Tibial artery (tissue), 4 donors: ENCODE results near the gene SYNDIG1L.

Source experiments
- DNase-seq, 2 donors: peaks; one replicate each; pipeline ENCODE4 v3.0.0-alpha.2; 2019
- H3K27ac ChIP-seq, 2 donors: fragments of 200-600 bp; sonication (generic) in 1 of 2; 1 replicate in 1 of 2; 2 replicates in 1 of 2; pipeline ENCODE4 v1.5.1; 2018 to 2019; ENCODE audit warnings: mild to moderate bottlenecking in 1 of 2
- H3K27me3 ChIP-seq, 2 donors: fragments of 200-600 bp; sonication (generic) in 1 of 2; one replicate each; pipeline versions ENCODE4 v1.5.1 to v1.6.0; 2016 to 2019
- H3K36me3 ChIP-seq, 3 donors: fragments of 200-600 bp; sonication (generic) in 2 of 3; one replicate each; pipeline ENCODE4 v1.5.1; 2016 to 2019; ENCODE audit warnings: mild to moderate bottlenecking in 2 of 3
- H3K4me1 ChIP-seq, 4 donors: fragments of 200-600 bp; sonication (generic) in 2 of 4; 1 replicate in 3 of 4; 2 replicates in 1 of 4; pipeline ENCODE4 v1.5.1; 2016 to 2019
- H3K4me3 ChIP-seq, 2 donors: fragments of 200-600 bp; sonication (generic) in 1 of 2; 1 replicate in 1 of 2; 2 replicates in 1 of 2; pipeline ENCODE4 v1.5.1; 2018 to 2019; ENCODE audit warnings: mild to moderate bottlenecking in 2 of 2
- H3K9me3 ChIP-seq, 3 donors: fragments of 200-600 bp; sonication (generic) in 1 of 3; one replicate each; pipeline ENCODE4 v1.5.1; 2016 to 2019
- CTCF ChIP-seq, 2 experiments: fragments of 200-600 bp in 1 of 2; fragments of 450-650 bp in 1 of 2; IDR thresholded peaks; one replicate each; pipeline ENCODE4 v1.5.1; 2017 to 2019; ENCODE audit warnings: antibody characterized with exemption in 2 of 2, mild to moderate bottlenecking in 1 of 2, moderate library complexity in 1 of 2
- intact Hi-C: fragments of 100-400 bp; cut with DNase I; formaldehyde crosslinking; loops from one replicate; pipeline ENCODE4 v1.15.0; 2023; ENCODE audit warnings: low total_unique reads

The SYNDIG1L gene

GRCh38 chr14:74408870-74409269, 17.1 kb downstream of the SYNDIG1L start:
- DNase-seq = no peak
- H3K27ac ChIP-seq = no peak overlapping the region
- no peak overlapping the region for H3K4me3 ChIP-seq
- no peaks in the 10 kb centered on the region for H3K36me3 ChIP-seq
- H3K4me1 ChIP-seq = no peaks in the 10 kb centered on the region
- intact Hi-C loops = no loop called here
- H3K27me3 ChIP-seq = peaks cover 0 to 66% of the 10 kb centered on the region in 2 donors
- no peak for TF ChIP-seq CTCF (IDR thresholded peaks at IDR 0.05)
- H3K9me3 ChIP-seq = no peaks in the 10 kb centered on the region

DNA sequence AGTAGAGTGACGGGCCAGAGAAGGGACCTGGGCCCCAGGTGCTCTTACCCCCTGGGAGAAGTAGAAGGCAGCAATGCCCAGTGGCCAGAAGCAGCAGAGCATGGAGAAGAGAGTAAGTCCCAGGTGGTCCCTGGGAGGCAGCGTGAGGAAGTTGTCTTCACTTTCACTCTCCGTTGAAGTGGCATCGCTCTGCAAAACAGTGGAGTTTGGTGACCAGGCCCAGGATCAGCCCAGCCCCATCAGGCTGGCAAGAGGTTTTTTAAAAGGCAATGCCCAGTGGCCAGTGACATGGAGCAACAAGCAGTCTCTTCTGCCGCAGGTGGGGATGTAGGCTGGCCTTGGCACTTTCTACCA, 18.2 kb downstream of the SYNDIG1L start:
- intact Hi-C loops = no loop called here

GRCh38 chr14:74407021-74407800, 18.8 kb downstream of the SYNDIG1L start:
- peak in 1 of 2 donors; percentile 42 for DNase-seq
- peaks cover 0 to 73% of the 10 kb centered on the region in 2 donors for H3K27me3 ChIP-seq

More for the DNA sequence above, 18.2 kb downstream of the SYNDIG1L start:
- Histone ChIP-seq H3K27me3 (peaks cover 0 to 73% of the 10 kb centered on the region in 2 donors), H3K36me3 (no peaks in the 10 kb centered on the region), H3K4me3 (no peak overlapping the region), H3K9me3 (no peaks in the 10 kb centered on the region), H3K4me1 (no peaks in the 10 kb centered on the region), H3K27ac (no peak overlapping the region)
- DNase-seq = no peak
- no peak for TF ChIP-seq CTCF (IDR thresholded peaks at IDR 0.05)

DNA sequence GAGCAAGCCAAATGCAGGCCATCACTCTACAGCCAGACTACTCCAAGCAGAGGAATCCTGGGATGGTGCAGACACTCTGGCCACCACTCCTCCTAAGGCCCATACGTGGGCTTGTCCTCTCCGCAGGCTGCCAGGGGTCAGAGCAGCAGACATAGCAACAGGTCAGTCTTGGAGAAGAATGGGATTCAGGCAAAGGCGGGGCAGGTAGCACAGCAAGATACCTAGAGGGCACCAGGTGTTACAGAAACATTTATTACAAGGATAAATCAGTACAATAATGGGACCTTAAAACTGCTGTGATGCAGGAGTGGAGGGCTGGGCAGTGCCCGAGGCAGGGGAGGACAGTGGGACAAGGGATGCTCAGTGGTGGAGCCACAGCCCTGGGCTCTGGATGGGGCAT, 20.3 kb downstream of the SYNDIG1L start:
- Histone ChIP-seq H3K27ac (no peak overlapping the region), H3K9me3 (no peaks in the 10 kb centered on the region), H3K36me3 (no peaks in the 10 kb centered on the region), H3K27me3 (peaks cover 0 to 65% of the 10 kb centered on the region in 2 donors), H3K4me3 (no peak overlapping the region), H3K4me1 (peaks cover 0 to 15% (median 10%) of the 10 kb centered on the region in 4 donors)
- DNase-seq = peak in 1 of 2 donors; percentile 60
- no peak for TF ChIP-seq CTCF (IDR thresholded peaks at IDR 0.05)
- intact Hi-C loops = no loop called here

More at GRCh38 chr14:74407021-74407800, 18.8 kb downstream of the SYNDIG1L start:
- Histone ChIP-seq H3K4me3 (no peak overlapping the region), H3K27ac (no peak overlapping the region), H3K9me3 (no peaks in the 10 kb centered on the region), H3K4me1 (peaks cover 0 to 2% (median 0%) of the 10 kb centered on the region in 4 donors), H3K36me3 (no peaks in the 10 kb centered on the region)
- intact Hi-C loops = no loop called here
- no peak for TF ChIP-seq CTCF (IDR thresholded peaks at IDR 0.05)

- intact Hi-C loops = no loop called here
- Histone ChIP-seq H3K27ac (no peak overlapping the region), H3K4me1 (peaks cover 0 to 15% (median 10%) of the 10 kb centered on the region in 4 donors), H3K27me3 (peaks cover 0 to 52% of the 10 kb centered on the region in 2 donors), H3K4me3 (no peak overlapping the region), H3K9me3 (no peaks in the 10 kb centered on the region), H3K36me3 (no peaks in the 10 kb centered on the region)
- TF ChIP-seq CTCF (IDR thresholded peaks at IDR 0.05) = no peak
- peak in 1 of 2 donors; percentile 23 for DNase-seq
These were observed 21.6 kb downstream of the SYNDIG1L start for GRCh38 chr14:74404435-74404834.
